Stimulated activated CD4-positive, alpha-beta T cell treated with anti-CD3 and anti-CD28 coated beads, Interleukin-4, amount 100 ng/mL, for 1 hour (primary cell): Measurements from ENCODE around the gene HSPA1B.
"Not testable (repeated sequence)": the region's sequence is repeated elsewhere in the genome, so short reads cannot be mapped to it uniquely, and the experiment has no call there.

Experiments used
- DNase-seq: peaks from one replicate; pipeline ENCODE4 v3.0.0-alpha.2; 2020

The HSPA1B gene

DNA sequence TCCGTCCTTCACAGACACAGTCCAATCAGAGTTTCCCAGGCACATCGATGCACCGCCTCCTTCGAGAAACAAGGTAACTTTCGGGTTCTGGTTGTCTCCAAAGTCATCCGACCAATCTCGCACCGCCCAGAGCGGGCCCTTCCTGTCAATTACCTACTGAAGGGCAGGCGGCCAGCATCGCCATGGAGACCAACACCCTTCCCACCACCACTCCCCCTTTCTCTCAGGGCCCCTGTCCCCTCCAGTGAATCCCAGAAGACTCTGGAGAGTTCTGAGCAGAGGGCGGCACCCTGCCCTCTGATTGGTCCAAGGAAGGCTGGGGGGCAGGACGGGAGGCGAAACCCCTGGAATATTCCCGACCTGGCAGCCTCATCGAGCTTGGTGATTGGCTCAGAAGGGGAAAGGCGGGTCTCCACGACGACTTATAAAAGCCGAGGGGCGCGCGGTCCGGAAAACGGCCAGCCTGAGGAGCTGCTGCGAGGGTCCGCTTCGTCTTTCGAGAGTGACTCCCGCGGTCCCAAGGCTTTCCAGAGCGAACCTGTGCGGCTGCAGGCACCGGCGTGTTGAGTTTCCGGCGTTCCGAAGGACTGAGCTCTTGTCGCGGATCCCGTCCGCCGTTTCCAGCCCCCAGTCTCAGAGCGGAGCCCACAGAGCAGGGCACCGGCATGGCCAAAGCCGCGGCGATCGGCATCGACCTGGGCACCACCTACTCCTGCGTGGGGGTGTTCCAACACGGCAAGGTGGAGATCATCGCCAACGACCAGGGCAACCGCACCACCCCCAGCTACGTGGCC is at the start of gene HSPA1B:
TSS of gene HSPA1B (plus strand) at position 453 of the 794 bp plus-strand sequence. CDS start at position 666, 213 bp downstream.
- DNase-seq: peak; percentile 79

- DNase-seq: no peak
Observed at GRCh38 chr6:31778193-31778592, 49.3 kb upstream of the HSPA1B start.

DNA sequence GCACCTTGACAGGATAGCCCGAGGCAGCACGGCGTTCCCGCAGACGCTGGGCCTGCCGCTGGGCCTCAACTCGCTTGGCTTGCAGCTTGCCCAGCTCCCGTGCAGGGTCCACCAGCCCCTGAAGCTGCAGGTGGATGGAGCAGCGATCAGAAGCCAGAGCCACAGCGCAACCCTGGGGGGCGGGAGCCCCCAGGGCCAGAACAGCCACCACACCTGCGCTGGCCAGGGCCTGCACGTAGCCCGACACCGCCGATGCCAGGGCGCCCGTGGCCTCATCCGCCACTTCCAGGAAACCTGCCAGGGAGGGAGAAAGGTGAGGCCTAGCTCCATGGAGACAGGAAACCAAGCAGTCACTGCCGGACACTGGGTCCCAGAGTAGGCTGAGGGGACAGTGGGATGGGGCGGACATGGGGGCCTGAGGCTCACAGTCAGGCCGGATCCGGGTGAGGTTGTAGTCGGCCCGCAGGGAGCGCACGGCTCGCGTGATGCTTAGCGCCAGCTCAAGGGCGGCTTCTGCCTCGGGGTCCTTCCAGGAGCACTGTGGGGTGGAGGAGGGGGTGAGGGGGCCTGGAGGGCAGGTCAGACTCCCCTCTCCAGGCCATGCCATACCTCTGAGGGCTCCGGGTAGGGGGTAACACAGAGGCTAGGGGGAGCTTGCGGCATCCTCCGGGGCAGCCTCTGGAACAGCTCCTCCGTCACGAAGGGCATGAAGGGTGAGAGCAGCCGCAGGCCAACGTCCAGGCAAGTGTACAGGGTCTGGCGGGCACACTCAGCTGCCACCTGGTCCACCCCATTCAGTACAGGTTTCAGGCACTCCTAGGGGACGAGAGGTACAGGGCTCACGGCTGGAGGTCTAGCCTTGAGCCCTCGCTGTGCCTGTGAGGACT is 48.3 kb upstream of the HSPA1B start:
- no peak for DNase-seq

- no peak for DNase-seq
Observed at GRCh38 chr6:31779908-31780307, 47.6 kb upstream of the HSPA1B start.

- no peak for DNase-seq
Observed at GRCh38 chr6:31780507-31781243, 46.9 kb upstream of the HSPA1B start.

- no peak for DNase-seq
Observed at GRCh38 chr6:31781244-31782125, 46.1 kb upstream of the HSPA1B start.

DNA sequence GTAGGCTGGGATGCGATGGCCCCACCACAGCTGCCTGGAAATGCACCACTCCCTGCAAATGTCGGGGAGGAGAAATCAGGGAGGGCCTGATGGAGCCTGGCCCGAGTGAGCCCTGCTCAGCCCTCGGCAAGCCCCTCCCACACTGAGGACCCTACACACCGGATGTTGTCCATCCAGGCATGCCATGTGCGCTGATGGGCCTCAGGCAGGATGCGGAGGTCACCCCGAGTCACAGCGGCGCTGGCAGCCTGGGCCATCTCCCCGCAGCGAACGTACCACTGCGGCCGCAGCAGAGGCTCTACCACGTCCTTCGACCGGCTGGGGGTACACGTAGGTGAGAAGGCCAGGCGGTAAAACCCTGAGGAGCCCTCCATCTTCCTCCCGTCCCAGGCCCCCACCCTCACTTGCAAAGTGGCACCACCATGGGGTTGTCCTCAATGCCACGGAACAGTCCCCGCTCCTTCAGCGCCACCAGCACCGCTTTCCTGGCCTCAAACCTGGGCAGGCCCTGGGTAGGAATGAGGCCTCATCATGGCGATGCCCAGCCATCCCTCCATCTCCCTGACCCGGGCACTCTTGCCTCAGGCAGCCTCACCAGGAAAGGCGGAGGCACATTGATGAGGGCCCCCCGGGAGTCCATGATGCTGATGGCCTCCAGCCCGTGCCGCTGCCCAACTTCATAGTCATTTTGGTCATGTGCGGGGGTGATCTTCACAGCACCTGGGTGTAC is 45.2 kb upstream of the HSPA1B start:
- DNase-seq: no peak

DNA sequence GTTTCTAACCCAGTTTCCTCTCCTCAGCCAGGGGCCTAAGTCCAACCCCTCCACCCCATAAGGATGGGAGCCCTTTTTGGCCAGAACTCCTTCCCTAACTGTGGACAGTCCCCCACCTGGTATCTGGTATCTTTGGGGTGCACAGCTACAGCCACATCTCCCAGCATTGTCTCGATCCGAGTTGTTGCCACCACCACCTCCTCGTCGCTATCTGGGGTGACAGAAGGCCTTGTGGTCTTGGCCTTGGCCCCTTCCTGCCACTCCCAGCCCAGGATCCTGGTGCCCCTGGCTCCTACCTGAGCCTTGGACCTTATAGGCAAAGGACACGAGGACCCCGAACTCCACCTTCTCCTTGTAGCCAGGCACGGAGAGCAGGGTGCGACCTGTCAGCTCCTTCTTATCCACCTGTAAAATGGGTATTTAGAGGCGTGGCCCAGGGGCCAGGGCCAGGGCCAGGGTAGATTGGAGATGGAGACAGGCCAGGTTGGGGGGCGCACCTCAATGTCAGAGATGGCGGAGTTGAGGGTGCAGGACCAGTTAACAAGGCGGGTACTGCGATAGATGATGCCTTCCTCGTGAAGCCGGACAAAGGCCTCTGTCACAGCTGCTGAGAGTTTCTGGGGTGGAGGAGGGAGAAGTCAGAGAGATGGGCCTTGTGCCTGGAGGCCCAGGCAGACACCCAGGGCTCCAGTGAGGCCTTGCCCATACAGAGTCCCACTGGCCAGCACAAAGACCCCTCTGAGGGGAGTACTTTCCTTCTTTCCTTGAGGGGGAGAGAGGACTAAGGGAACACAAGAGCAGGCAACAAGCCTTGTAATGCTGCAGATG is 43.2 kb upstream of the HSPA1B start:
- no peak for DNase-seq

DNA sequence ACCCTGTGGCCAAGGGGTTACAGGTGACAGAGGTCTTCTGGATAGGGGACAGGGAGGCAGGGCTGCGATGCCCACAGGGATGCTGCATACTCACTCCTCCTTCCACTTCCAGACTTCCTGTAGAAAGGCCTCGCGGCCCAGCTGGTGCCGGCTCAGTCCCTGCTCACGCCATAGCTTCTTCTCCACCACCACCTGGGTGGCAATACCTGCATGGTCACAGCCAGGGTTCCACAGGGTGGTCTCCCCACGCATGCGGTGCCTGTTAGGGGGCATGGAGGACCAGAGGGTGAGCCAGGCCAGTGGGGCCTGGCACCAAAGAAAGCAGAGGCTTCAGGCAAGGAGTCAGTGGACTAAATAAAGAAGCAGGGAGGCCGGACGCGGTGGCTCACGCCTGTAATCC is 42.1 kb upstream of the HSPA1B start:
- no peak for DNase-seq

DNA sequence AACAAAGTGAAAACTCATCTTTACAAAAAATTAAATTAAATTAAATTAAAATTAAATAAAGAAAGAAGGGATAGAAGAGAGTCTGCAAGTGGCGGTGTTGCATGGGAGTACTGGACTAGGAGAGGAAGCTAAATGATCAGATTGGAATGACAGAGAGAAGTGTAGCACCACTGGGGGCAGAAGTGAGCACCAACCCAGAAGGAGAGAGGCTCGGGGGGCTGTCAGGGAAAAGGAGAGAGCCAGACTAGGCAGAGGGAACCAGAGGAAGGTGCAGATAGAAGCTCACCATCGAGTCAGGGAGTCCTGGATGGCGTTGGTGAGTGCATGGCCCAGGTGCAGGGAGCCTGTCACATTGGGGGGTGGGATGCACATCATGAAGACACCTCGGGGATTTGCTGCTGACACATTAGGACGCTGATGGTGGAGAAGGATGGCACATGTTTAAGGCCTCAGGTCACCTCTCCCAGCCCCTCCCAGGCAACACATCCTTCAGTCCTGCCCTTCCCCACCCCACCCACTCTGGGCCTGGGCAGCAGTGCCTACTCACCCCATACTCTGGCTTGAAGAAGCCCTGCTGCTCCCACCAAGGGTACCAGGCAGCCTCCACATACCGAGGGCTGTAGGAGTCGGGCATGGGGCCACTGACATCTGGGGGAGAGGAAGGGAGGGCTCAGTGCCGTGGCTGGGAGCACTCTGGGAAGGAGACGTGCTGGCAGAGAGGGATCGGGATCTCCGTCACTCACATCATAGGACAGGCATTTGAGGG is 36.0 kb upstream of the HSPA1B start:
- peak; percentile 42 for DNase-seq

- no peak for DNase-seq
Observed at GRCh38 chr6:31792090-31792374, 35.5 kb upstream of the HSPA1B start.

GRCh38 chr6:31792761-31793171 is 34.8 kb upstream of the HSPA1B start:
- no peak for DNase-seq

- not testable (repeated sequence) for DNase-seq
Observed at GRCh38 chr6:31793927-31794245, 33.7 kb upstream of the HSPA1B start.

- DNase-seq: no peak
Observed at GRCh38 chr6:31794294-31794865, 33.2 kb upstream of the HSPA1B start.

DNA sequence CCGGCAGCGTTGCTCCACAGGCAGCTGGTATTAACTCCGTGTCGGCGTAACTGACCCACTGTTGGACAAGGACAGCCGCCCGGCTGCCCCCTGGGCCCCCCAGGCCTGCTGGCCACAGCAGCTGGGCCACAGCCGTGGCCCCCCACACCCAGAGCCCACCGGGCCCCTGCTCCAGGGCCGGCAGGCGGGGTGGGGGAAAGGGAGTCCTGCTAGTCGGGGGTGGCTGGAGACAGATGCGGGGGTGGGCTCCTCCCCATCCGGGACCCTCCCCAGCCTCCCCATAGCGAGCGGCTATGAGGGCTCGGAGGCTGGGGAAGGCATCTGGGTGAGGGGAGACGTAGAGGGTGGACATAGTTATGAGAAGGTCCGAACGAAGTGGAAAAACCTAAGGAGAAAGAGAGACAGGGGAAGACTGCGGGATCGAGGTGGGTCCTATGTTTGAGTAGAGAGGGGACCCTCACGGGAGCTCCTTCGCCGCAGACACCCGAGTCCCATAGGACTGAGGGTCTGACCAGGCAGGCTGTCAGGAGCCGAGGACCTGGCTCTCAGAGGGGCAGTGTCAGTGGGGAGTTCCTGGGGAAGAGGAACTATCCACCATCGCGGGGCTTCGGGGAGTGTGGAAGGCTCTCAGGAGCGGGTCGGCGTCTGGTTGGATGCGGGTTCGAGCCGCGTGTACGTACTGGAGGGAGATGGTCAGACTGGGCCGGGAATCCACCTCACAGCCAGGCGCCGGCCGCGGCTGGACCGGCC is 32.5 kb upstream of the HSPA1B start:
- DNase-seq: peak; percentile 27

GRCh38 chr6:31795616-31796298 is 31.8 kb upstream of the HSPA1B start, which contains the start of gene VARS1:
TSS of gene VARS1 (minus strand) at chr6:31795752. CDS start at chr6:31795217, 535 bp downstream.
- DNase-seq: peak; percentile 82

DNA sequence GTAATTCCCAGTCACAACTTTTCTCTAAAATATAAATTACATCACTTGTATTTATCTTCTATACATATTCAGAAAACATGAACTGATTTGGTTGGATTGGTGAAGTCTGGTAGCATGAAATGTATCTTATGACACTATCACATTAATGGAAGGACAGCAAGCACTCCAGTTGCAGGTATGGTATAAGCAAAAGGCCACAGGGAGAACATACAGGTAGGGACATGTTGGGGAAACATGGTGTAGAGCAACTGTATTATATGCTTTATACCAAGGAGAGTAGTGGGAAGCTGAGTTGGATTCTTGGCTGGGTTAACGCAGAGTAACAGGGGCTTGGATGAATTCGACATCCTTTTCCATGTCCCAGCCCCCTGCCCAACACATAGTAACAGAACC is 30.5 kb upstream of the HSPA1B start:
- DNase-seq: no peak

- DNase-seq: no peak
Observed at GRCh38 chr6:31797588-31797987, 29.9 kb upstream of the HSPA1B start.
